ENCODE data around the gene NDFIP2.

The NDFIP2 gene

DNA sequence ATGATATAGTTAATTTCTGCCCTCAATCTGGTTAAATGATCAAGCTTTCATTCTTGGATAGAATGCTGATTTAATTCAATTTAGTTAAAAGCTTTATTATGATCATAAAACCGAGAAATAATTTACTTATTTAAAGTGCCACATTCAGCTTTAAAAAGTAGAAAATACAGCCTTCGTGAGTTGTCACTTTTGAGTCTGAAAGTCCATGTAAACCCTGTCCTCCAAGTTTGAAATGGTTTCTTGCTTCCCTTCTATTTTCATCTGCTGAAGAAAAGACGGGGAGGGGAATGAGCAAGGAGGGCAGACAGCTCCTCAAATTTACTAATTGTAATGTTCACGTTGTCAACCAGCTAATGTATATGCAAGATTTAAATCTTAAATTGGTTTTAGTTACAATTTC lies 59.5 kb downstream of the NDFIP2 start:
- Histone ChIP-seq H3K36me3 (ENCODE audit: insufficient read depth, low read length) (no peaks in the 10 kb centered on the region), H3K9me2 (replicated peaks; ENCODE audit: low read depth, low read length) (no peaks in the 10 kb centered on the region), H3F3A (ENCODE audit: low read depth) (no peaks in the 10 kb centered on the region), H4K20me1 (ENCODE audit: insufficient read depth, low read length, poor library complexity, severe bottlenecking) (no peaks in the 10 kb centered on the region), H3K9ac (ENCODE audit: low read depth, low read length, poor library complexity, severe bottlenecking) (no peak overlapping the region), H3K4me2 (ENCODE audit: low read depth, low read length, poor library complexity, severe bottlenecking) (no peak overlapping the region), H2AFZ (ENCODE audit: low read length) (0 out of 2 replicates have a peak overlapping the region, but pooled peaks have one; percentile 42), H3K4me3 (ENCODE audit: low read length, poor library complexity, severe bottlenecking) (no peak overlapping the region), H3K9me3 (ENCODE audit: insufficient read depth, low read depth, low read length) (no peaks in the 10 kb centered on the region), H3K4me1 (ENCODE audit: insufficient read depth, low read length, poor library complexity, severe bottlenecking) (no peaks in the 10 kb centered on the region), H3K27me3 (ENCODE audit: insufficient read depth, low read length, poor library complexity, severe bottlenecking) (no peaks in the 10 kb centered on the region), H3K79me2 (ENCODE audit: insufficient read depth, low read length) (no peaks in the 10 kb centered on the region)
- TF ChIP-seq, protein P1, sequence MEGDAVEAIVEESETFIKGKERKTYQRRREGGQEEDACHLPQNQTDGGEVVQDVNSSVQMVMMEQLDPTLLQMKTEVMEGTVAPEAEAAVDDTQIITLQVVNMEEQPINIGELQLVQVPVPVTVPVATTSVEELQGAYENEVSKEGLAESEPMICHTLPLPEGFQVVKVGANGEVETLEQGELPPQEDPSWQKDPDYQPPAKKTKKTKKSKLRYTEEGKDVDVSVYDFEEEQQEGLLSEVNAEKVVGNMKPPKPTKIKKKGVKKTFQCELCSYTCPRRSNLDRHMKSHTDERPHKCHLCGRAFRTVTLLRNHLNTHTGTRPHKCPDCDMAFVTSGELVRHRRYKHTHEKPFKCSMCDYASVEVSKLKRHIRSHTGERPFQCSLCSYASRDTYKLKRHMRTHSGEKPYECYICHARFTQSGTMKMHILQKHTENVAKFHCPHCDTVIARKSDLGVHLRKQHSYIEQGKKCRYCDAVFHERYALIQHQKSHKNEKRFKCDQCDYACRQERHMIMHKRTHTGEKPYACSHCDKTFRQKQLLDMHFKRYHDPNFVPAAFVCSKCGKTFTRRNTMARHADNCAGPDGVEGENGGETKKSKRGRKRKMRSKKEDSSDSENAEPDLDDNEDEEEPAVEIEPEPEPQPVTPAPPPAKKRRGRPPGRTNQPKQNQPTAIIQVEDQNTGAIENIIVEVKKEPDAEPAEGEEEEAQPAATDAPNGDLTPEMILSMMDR (conservative IDR thresholded peaks at IDR 0.05; ENCODE audit: low read length), result no peak
- no peak for TF ChIP-seq EZH2phosphoT487 (IDR thresholded peaks at IDR 0.05; ENCODE audit: borderline replicate concordance)

GRCh38 chr13:79541426-79542049 lies 60.6 kb downstream of the NDFIP2 start:
- TF ChIP-seq, protein P1 (conservative IDR thresholded peaks at IDR 0.05; ENCODE audit: low read length), result peak; percentile 89
- TF ChIP-seq EZH2phosphoT487 (IDR thresholded peaks at IDR 0.05; ENCODE audit: borderline replicate concordance), result no peak
- Histone ChIP-seq H3K4me2 (ENCODE audit: low read depth, low read length, poor library complexity, severe bottlenecking) (no peak overlapping the region), H2AFZ (ENCODE audit: low read length) (no peak overlapping the region), H3K36me3 (ENCODE audit: insufficient read depth, low read length) (no peaks in the 10 kb centered on the region), H3K9me2 (replicated peaks; ENCODE audit: low read depth, low read length) (no peaks in the 10 kb centered on the region), H4K20me1 (ENCODE audit: insufficient read depth, low read length, poor library complexity, severe bottlenecking) (no peaks in the 10 kb centered on the region), H3K9ac (ENCODE audit: low read depth, low read length, poor library complexity, severe bottlenecking) (no peak overlapping the region), H3K79me2 (ENCODE audit: insufficient read depth, low read length) (no peaks in the 10 kb centered on the region), H3K27me3 (ENCODE audit: insufficient read depth, low read length, poor library complexity, severe bottlenecking) (no peaks in the 10 kb centered on the region), H3F3A (ENCODE audit: low read depth) (no peaks in the 10 kb centered on the region), H3K9me3 (ENCODE audit: insufficient read depth, low read depth, low read length) (no peaks in the 10 kb centered on the region), H3K4me3 (ENCODE audit: low read length, poor library complexity, severe bottlenecking) (no peak overlapping the region), H3K4me1 (ENCODE audit: insufficient read depth, low read length, poor library complexity, severe bottlenecking) (no peaks in the 10 kb centered on the region)

GRCh38 chr13:79543883-79544282 lies 62.9 kb downstream of the NDFIP2 start:
- H3K36me3 ChIP-seq (ENCODE audit: insufficient read depth, low read length), result no peaks in the 10 kb centered on the region
- H3K4me1 ChIP-seq (ENCODE audit: insufficient read depth, low read length, poor library complexity, severe bottlenecking), result no peaks in the 10 kb centered on the region
- no peaks in the 10 kb centered on the region for H3K9me3 ChIP-seq (ENCODE audit: insufficient read depth, low read depth, low read length)
- no peak overlapping the region for H3K9ac ChIP-seq (ENCODE audit: low read depth, low read length, poor library complexity, severe bottlenecking)
- no peaks in the 10 kb centered on the region for H4K20me1 ChIP-seq (ENCODE audit: insufficient read depth, low read length, poor library complexity, severe bottlenecking)
- no peaks in the 10 kb centered on the region for H3K27me3 ChIP-seq (ENCODE audit: insufficient read depth, low read length, poor library complexity, severe bottlenecking)
- H2AFZ ChIP-seq (ENCODE audit: low read length), result no peak overlapping the region
- no peaks in the 10 kb centered on the region for H3K9me2 ChIP-seq (replicated peaks; ENCODE audit: low read depth, low read length)
- H3F3A ChIP-seq (ENCODE audit: low read depth), result no peaks in the 10 kb centered on the region
- H3K4me3 ChIP-seq (ENCODE audit: low read length, poor library complexity, severe bottlenecking), result no peak overlapping the region
- no peaks in the 10 kb centered on the region for H3K79me2 ChIP-seq (ENCODE audit: insufficient read depth, low read length)
- no peak for TF ChIP-seq EZH2phosphoT487 (IDR thresholded peaks at IDR 0.05; ENCODE audit: borderline replicate concordance)
- TF ChIP-seq, protein P1 (conservative IDR thresholded peaks at IDR 0.05; ENCODE audit: low read length), result no peak
- no peak overlapping the region for H3K4me2 ChIP-seq (ENCODE audit: low read depth, low read length, poor library complexity, severe bottlenecking)

Measured in Loucy (cell line).